ENCODE results near the gene SFRP5. TPM values are rescaled to one million over a fixed set of nuclear protein-coding genes. Genes with fewer than 3 reads are reported as not detected.

Gene SFRP5
- total RNA-seq, 1 donor from 2014 or later: 8.7 TPM

DNA sequence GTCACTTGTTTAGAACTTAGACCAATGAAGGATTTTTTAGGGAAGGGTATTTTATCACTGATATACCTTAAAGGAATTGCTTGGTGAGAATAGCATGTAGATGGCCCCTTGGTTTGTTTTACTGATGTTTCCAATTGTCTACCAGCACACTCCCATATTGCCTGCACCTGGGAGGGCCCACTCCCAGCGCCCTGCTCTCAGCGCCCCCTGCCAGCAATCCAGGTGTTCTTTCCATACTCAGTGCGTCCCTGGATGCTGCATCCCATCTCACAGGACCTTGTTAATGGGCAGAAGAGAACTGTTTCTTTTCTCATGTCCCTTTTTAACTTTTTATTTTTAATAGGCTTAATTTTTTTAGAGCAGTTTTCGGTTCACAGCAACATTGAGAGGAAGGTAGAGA, 24.1 kb upstream of the SFRP5 start:
- Histone ChIP-seq H3K36me3 (no peaks in the 10 kb centered on the region), H3K9me3 (replicated peaks) (peaks cover 16% of the 10 kb centered on the region), H3K4me1 (peaks cover 3% of the 10 kb centered on the region), H3K27ac (replicated peaks) (no peak overlapping the region), H3K27me3 (ENCODE audit: low read depth) (peaks cover 49% of the 10 kb centered on the region), H3K4me3 (no peak overlapping the region)
- intact Hi-C loops (cut with micrococcal nuclease): loop anchor here (5.0 kb wide), 1 partner anchor 76 kb away; no protein-coding TSS in a partner anchor
- no peak for TF ChIP-seq CTCF (IDR thresholded peaks at IDR 0.05; ENCODE audit: borderline replicate concordance)
- DNase-seq: no peak

- peak; percentile 48 for DNase-seq
- Histone ChIP-seq H3K27ac (replicated peaks) (no peak overlapping the region), H3K4me3 (no peak overlapping the region), H3K9me3 (replicated peaks) (no peaks in the 10 kb centered on the region), H3K27me3 (ENCODE audit: low read depth) (peaks cover 26% of the 10 kb centered on the region), H3K4me1 (peaks cover 14% of the 10 kb centered on the region), H3K36me3 (no peaks in the 10 kb centered on the region)
- TF ChIP-seq CTCF (IDR thresholded peaks at IDR 0.05; ENCODE audit: borderline replicate concordance): peak; percentile 93
- intact Hi-C loops (cut with micrococcal nuclease): no loop called here
Observed at GRCh38 chr10:97791824-97792721, 20.3 kb upstream of the SFRP5 start.

- intact Hi-C loops (cut with micrococcal nuclease): no loop called here
- no peaks in the 10 kb centered on the region for H3K36me3 ChIP-seq
- H3K27ac ChIP-seq (replicated peaks): no peak overlapping the region
- no peak for DNase-seq
- H3K27me3 ChIP-seq (ENCODE audit: low read depth): peaks cover 22% of the 10 kb centered on the region
- H3K4me3 ChIP-seq: no peak overlapping the region
- no peak for TF ChIP-seq CTCF (IDR thresholded peaks at IDR 0.05; ENCODE audit: borderline replicate concordance)
- H3K4me1 ChIP-seq: peaks cover 14% of the 10 kb centered on the region
- H3K9me3 ChIP-seq (replicated peaks): no peaks in the 10 kb centered on the region
Observed at GRCh38 chr10:97789770-97790397, 18.1 kb upstream of the SFRP5 start.

DNA sequence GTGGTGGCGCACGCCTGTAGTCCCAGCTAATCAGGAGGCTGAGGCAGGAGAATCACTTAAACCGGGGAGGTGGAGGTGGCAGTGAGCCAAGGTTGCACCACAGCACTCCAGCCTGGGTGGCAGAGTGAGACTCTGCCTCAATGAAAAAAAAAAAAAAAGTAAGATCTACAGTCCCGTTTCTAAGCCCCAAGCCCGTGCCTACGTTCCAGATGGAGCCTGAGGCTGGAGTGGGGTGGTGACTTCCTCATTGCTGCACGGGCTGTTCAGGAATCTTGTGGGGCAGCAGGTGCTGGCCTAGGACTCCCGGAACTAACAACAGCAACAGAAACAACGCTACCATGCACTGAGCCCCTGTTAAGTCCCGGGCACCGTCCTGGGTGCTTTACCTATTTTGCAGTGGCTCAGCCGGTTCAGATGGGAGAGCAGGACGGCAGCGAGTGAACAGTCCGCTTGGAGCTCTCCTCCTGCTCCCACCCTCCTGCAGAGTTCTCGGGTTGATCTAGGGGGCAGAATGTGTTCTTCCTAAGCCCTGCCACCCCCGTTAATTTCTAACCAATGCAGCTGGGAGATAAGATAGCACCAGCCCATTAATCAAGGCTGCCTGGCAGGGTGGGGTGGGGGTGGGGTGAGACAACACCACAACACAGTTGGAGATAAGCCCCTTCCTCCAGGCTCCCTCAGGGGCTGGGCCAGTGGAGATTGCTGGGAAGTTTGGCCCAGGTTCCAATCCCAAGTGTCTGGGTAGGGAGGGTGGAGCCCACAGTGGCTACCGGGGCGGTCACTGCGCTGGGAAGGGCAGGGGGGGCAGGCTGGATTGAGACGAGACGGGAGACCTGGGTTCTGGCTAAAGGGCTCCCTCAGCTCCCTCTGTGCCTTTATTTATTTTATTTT, 17.0 kb upstream of the SFRP5 start:
- peak overlapping the region; percentile 48 for H3K4me3 ChIP-seq
- intact Hi-C loops (cut with micrococcal nuclease): no loop called here
- DNase-seq: peak; percentile 39
- TF ChIP-seq CTCF (IDR thresholded peaks at IDR 0.05; ENCODE audit: borderline replicate concordance): no peak
- H3K27ac ChIP-seq (replicated peaks): no peak overlapping the region
- H3K27me3 ChIP-seq (ENCODE audit: low read depth): peaks cover 22% of the 10 kb centered on the region
- no peaks in the 10 kb centered on the region for H3K9me3 ChIP-seq (replicated peaks)
- H3K36me3 ChIP-seq: no peaks in the 10 kb centered on the region
- H3K4me1 ChIP-seq: peaks cover 18% of the 10 kb centered on the region

DNA sequence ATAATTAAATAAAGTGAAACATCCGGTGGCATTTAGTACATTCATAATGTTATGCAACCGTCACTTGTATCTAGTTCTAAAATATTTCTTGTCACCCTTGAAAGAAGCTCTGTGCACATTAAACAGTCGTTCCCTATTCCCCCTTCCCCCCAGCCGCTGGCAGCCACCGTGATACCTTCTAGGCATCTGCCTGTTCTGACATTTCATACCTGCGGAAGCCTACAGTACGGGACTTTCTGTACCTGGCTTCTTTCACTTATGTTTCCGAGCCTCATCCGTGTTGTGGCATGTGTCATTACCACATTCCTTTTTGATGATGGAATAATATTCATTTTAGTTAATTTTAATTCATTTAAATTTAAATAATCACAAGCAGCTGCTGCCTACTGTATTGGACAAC, 13.9 kb upstream of the SFRP5 start:
- DNase-seq: no peak
- Histone ChIP-seq H3K4me3 (no peak overlapping the region), H3K27me3 (ENCODE audit: low read depth) (peaks cover 10% of the 10 kb centered on the region), H3K4me1 (peaks cover 41% of the 10 kb centered on the region), H3K9me3 (replicated peaks) (no peaks in the 10 kb centered on the region), H3K36me3 (no peaks in the 10 kb centered on the region), H3K27ac (replicated peaks) (no peak overlapping the region)
- intact Hi-C loops (cut with micrococcal nuclease): no loop called here
- TF ChIP-seq CTCF (IDR thresholded peaks at IDR 0.05; ENCODE audit: borderline replicate concordance): no peak
